Measurements from ENCODE around the gene TADA2B.

Gene TADA2B

DNA sequence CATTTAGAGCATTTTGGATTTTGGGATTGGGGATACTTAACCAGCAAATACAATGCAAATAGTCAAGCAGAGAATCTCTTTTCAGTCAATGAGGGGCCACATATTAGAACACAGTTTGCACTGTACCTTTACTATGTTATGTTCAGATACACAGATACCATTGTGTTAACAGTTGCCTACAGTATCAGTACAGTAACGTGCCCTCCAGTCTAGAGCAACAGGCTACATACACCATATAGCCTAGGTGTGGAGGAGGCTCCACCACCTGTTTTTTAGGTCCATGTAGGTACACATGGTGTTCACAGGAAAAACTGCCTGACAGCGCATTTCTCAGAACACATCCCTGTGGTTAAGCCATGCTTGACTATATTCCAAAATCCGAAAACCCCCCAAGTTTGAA is 15.6 kb downstream of the TADA2B start:
- H3K36me3 ChIP-seq = peaks cover 92% of the 10 kb centered on the region

DNA sequence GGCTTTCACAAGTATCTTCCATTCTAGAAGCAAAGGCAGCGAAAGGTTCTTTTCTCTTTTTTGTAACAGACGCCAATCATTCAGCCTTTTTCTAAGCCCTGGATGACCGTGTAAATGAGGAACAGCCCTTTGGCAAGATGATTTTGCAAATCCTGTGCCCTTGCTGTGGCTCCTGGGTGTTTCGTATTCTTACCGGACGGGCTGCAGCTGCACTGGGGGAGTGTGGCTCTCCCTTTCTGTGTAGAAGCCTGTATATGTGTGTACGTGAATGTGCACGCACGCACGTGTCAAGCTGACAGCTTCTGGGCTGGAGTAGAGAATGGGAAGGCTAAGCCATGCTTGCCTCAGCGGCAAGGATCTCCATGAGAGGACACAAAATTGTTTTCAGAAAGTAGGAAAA is 16.5 kb downstream of the TADA2B start:
- Histone ChIP-seq H3K27me3 (ENCODE audit: insufficient read depth, low read depth, severe bottlenecking) (no peaks in the 10 kb centered on the region), H3K36me3 (peaks cover 92% of the 10 kb centered on the region), H3K9me3 (ENCODE audit: severe bottlenecking) (no peaks in the 10 kb centered on the region), H3K4me3 (ENCODE audit: low read depth, low read length) (no peak overlapping the region), H3K27ac (no peak overlapping the region)
- TF ChIP-seq, protein P1, sequence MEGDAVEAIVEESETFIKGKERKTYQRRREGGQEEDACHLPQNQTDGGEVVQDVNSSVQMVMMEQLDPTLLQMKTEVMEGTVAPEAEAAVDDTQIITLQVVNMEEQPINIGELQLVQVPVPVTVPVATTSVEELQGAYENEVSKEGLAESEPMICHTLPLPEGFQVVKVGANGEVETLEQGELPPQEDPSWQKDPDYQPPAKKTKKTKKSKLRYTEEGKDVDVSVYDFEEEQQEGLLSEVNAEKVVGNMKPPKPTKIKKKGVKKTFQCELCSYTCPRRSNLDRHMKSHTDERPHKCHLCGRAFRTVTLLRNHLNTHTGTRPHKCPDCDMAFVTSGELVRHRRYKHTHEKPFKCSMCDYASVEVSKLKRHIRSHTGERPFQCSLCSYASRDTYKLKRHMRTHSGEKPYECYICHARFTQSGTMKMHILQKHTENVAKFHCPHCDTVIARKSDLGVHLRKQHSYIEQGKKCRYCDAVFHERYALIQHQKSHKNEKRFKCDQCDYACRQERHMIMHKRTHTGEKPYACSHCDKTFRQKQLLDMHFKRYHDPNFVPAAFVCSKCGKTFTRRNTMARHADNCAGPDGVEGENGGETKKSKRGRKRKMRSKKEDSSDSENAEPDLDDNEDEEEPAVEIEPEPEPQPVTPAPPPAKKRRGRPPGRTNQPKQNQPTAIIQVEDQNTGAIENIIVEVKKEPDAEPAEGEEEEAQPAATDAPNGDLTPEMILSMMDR (IDR thresholded peaks at IDR 0.05; ENCODE audit: low read depth, low read length) = no peak
- no peak for DNase-seq

More for the DNA sequence above, 15.6 kb downstream of the TADA2B start:
- Histone ChIP-seq H3K27me3 (ENCODE audit: insufficient read depth, low read depth, severe bottlenecking) (no peaks in the 10 kb centered on the region), H3K27ac (no peak overlapping the region), H3K4me3 (ENCODE audit: low read depth, low read length) (no peak overlapping the region), H3K9me3 (ENCODE audit: severe bottlenecking) (no peaks in the 10 kb centered on the region)
- DNase-seq = no peak
- TF ChIP-seq, protein P1 (IDR thresholded peaks at IDR 0.05; ENCODE audit: low read depth, low read length) = no peak

DNA sequence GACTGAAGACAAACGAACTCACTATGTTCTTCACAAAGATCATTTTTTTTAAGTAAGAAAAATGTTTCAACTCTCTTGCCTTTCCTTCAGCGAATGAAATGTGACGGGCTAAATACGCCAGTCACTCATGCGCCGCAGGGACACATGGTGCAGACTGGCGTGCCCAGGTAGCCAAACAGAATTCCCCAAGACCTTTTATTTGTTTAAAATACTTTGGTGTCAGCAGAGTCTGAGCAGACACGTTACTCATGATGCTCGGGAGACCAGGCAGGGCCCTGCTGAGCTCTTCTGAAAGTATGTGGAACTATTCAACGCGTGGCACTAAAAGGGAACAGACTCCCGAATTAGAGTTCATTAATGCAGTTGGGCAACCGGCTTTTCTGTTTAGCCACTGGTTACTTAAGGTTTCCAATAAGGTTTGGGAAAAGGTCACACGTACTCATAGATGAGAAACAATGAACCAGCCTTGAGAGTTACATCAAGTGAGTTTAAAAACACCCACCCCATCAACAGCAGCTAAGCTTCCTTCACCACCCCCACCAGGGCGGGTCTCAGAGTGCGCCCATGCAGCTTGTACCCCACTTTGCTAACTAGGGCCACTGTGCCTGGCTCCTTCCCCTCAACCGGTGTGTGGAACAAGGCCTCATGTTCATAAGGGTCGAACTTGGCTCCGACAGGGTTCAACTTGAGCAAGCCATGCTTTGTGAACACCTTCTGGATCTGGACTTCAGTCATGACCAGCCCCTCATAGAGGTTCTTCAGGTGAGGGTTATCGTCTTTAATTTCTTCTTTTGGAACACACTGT is 17.4 kb downstream of the TADA2B start:
- DNase-seq = peak; percentile 5
- TF ChIP-seq, protein P1 (IDR thresholded peaks at IDR 0.05; ENCODE audit: low read depth, low read length) = no peak
- Histone ChIP-seq H3K4me3 (ENCODE audit: low read depth, low read length) (no peak overlapping the region), H3K36me3 (peaks cover 88% of the 10 kb centered on the region), H3K27ac (no peak overlapping the region), H3K27me3 (ENCODE audit: insufficient read depth, low read depth, severe bottlenecking) (no peaks in the 10 kb centered on the region), H3K9me3 (ENCODE audit: severe bottlenecking) (no peaks in the 10 kb centered on the region)

DNA sequence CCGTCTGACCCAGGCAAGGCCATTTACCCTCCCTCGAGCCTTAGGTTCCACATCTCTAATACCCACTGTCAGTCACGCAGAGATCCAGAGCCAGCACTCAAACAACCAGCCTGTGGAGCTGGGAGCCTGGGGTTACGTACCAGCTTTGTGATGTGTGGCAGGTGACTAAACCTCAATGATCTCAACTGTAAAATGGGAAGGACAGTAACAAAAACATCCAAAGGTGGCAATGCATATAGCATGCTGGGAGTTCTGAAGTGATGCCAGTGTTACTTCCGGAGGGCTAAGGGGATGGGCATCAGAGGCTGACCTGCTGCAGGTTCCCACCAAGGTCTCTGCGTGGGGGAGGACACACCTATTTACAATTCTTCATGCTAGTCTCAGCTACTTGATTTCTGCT is 18.6 kb downstream of the TADA2B start:
- Histone ChIP-seq H3K9me3 (ENCODE audit: severe bottlenecking) (no peaks in the 10 kb centered on the region), H3K4me3 (ENCODE audit: low read depth, low read length) (no peak overlapping the region), H3K36me3 (peaks cover 82% of the 10 kb centered on the region), H3K27me3 (ENCODE audit: insufficient read depth, low read depth, severe bottlenecking) (no peaks in the 10 kb centered on the region), H3K27ac (no peak overlapping the region)
- peak; percentile 3 for DNase-seq
- TF ChIP-seq, protein P1 (IDR thresholded peaks at IDR 0.05; ENCODE audit: low read depth, low read length) = no peak

DNA sequence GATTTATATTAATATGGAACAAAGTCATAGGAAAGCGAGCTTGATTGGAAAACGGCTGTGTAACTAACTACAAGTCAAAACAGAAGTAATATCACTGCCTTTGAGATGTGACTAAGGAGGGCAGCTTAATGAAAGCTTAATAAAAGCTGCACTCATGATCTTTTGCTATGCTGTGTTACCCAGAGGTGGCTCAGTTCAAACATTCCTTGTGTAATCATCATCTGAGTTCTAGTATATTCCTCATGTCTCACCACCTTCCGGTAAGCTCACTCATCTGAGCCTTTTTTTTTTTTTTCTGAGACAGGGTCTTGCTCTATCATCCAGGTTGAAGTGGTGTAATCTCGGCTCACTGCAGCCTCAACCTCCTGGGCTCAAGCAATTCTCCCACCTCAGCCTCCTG is 19.6 kb downstream of the TADA2B start:
- H3K27me3 ChIP-seq (ENCODE audit: insufficient read depth, low read depth, severe bottlenecking) = no peaks in the 10 kb centered on the region
- peaks cover 72% of the 10 kb centered on the region for H3K36me3 ChIP-seq
- DNase-seq = no peak
- H3K9me3 ChIP-seq (ENCODE audit: severe bottlenecking) = no peaks in the 10 kb centered on the region
- no peak overlapping the region for H3K27ac ChIP-seq
- no peak overlapping the region for H3K4me3 ChIP-seq (ENCODE audit: low read depth, low read length)
- TF ChIP-seq, protein P1 (IDR thresholded peaks at IDR 0.05; ENCODE audit: low read depth, low read length) = no peak

DNA sequence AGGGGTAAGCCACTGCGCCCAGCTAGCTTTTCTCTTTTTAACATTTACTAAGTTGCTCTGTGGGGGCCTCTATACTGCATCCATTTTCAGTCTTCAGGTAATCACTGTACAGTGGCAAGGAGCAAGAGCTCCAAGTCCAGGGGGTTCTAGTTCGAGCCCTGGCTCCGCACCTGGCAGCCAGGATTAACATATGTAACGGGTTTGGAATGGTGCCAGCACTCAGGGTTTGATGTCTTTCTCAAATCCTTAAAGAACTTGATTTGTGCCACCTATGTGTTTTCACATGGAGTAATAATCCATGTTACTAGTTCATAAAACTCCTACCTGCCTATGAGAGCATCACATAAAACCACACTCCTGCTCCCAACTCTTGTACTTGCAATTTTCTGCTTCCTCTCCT is 20.2 kb downstream of the TADA2B start:
- Histone ChIP-seq H3K36me3 (peaks cover 69% of the 10 kb centered on the region), H3K9me3 (ENCODE audit: severe bottlenecking) (no peaks in the 10 kb centered on the region), H3K4me3 (ENCODE audit: low read depth, low read length) (no peak overlapping the region), H3K27me3 (ENCODE audit: insufficient read depth, low read depth, severe bottlenecking) (no peaks in the 10 kb centered on the region), H3K27ac (no peak overlapping the region)
- TF ChIP-seq, protein P1 (IDR thresholded peaks at IDR 0.05; ENCODE audit: low read depth, low read length) = no peak
- DNase-seq = peak; percentile 4
